ENCODE measurements around the gene ALKBH5.
A peak's percentile ranks its signal among the peaks of the same experiment; 100 is the strongest.

ALKBH5 gene

DNA sequence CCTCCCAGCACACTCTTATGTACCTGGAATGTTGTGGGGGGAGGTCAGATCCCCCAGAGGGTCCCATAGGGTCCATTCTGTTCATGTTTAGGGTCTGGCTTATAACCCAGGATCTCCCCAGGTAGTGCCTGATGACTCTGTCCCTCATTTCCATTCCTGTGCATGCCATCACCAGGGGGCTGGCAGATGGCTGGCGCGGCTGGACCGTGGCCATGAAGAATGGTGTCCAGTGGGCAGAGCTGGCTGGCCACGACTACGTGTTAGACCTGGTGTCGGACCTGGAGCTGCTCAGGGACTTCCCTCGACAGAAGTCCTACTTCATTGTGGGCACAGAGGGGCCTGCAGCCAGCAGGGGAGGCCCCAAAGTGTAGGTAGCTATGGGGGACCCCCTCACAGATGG, 35.0 kb upstream of the ALKBH5 start:
- H3K36me3 Mint-ChIP-seq (ENCODE audit: low read depth) = no peaks in the 10 kb centered on the region

DNA sequence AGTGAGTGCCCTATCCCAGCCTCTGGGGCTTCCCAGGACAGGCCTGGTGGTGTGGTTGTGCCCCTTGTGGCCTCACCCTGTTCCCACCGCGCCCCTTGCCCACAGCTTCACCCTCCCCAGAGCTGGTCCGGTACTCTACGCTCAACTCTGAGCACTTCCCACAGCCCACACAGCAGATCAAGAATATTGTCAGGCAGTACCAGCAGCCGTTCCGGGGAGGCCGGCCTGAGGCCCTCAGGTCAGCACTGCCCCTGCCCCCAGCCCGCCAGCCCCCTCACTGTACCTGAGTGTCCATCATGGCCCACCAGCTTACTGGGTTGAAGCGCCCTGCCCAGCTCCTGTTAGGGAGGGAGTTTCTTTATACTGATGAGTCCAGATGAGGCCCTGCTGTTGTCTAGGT, 32.3 kb upstream of the ALKBH5 start:
- Mint-ChIP-seq H3K9me3 (no peaks in the 10 kb centered on the region), H3K27ac (no peak overlapping the region), H3K4me1 (ENCODE audit: low read depth) (peaks cover 11% of the 10 kb centered on the region), H3K27me3 (no peaks in the 10 kb centered on the region), H3K4me3 (no peak overlapping the region), H3K36me3 (ENCODE audit: low read depth) (no peaks in the 10 kb centered on the region)

More for the DNA sequence above, 35.0 kb upstream of the ALKBH5 start:
- Mint-ChIP-seq H3K4me3 (no peak overlapping the region), H3K27me3 (no peaks in the 10 kb centered on the region), H3K9me3 (no peaks in the 10 kb centered on the region), H3K27ac (no peak overlapping the region), H3K4me1 (ENCODE audit: low read depth) (peaks cover 8% of the 10 kb centered on the region)

DNA sequence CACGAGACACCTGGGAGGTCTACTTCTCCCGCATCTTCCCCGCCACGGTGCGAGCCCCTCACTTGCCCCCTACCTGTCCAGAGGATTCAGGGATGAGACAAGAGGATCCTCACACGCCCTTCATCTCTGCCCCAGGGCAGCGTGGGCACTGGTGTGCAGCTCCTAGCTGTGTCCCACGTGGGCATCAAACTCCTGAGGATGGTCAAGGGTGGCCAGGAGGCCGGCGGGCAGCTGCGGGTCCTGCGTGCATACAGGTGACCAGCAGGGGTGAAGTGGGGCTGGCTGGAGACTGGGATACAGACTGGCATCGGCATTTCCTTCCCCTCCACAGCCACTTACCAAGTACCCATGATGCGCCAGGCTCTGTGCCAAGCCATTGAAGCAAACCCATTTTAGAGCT, 28.4 kb upstream of the ALKBH5 start:
- Mint-ChIP-seq H3K27ac (no peak overlapping the region), H3K9me3 (no peaks in the 10 kb centered on the region), H3K4me1 (ENCODE audit: low read depth) (peaks cover 24% of the 10 kb centered on the region), H3K27me3 (no peaks in the 10 kb centered on the region), H3K36me3 (ENCODE audit: low read depth) (no peaks in the 10 kb centered on the region), H3K4me3 (no peak overlapping the region)

DNA sequence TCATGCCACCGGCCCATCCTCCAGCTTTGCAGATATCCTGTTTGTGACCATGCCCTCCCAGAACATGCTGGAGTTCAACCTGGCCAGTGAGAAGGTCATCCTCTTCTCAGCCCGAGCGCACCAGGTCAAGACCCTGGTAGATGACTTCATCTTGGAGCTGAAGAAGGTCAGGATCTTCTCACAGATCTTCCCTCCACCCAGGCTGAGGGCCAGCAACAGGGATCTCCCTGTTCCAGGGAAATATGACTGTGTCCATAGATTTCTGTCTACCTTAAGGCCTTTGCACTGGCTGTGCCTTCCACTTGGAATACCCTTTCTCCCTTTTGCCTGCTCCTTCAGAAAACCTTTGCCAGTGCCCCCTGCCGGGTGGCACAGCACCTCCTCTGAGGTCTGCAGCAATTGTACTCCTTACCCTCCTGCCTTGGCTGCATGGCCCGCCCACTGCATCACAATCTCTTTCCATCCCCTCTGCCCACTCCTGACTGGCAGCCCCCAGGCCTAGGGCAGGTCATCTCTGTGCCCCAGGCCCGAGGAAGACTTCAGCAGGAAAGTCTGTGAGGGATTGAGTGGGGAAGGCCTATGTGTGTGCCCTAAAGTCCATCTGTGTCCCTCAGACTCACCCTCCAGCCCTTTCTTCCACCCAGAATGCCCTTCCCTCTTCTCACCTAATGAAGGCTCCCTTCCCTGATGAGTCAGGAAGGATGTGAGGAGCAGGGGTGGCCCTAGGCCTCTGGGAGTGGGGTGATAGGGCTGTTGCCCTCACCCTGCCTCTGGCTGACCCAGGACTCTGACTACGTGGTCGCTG, 27.3 kb upstream of the ALKBH5 start:
- Mint-ChIP-seq H3K36me3 (ENCODE audit: low read depth) (no peaks in the 10 kb centered on the region), H3K4me3 (no peak overlapping the region), H3K4me1 (ENCODE audit: low read depth) (peaks cover 24% of the 10 kb centered on the region), H3K27ac (no peak overlapping the region), H3K9me3 (no peaks in the 10 kb centered on the region), H3K27me3 (no peaks in the 10 kb centered on the region)

DNA sequence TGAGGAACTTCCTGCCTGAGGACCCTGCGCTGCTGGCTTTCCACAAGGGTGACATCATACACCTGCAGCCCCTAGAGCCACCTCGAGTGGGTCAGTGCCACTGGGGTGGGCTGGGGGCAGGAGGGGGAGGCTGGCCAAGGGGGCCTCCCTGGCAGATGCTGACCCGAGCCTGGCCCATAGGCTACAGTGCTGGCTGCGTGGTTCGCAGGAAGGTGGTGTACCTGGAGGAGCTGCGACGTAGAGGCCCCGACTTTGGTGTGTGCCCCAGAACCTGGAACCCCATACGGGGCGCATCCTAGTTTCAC, 26.7 kb upstream of the ALKBH5 start:
- H3K4me1 Mint-ChIP-seq (ENCODE audit: low read depth) = peaks cover 24% of the 10 kb centered on the region
- H3K27ac Mint-ChIP-seq = no peak overlapping the region
- no peak overlapping the region for H3K4me3 Mint-ChIP-seq

DNA sequence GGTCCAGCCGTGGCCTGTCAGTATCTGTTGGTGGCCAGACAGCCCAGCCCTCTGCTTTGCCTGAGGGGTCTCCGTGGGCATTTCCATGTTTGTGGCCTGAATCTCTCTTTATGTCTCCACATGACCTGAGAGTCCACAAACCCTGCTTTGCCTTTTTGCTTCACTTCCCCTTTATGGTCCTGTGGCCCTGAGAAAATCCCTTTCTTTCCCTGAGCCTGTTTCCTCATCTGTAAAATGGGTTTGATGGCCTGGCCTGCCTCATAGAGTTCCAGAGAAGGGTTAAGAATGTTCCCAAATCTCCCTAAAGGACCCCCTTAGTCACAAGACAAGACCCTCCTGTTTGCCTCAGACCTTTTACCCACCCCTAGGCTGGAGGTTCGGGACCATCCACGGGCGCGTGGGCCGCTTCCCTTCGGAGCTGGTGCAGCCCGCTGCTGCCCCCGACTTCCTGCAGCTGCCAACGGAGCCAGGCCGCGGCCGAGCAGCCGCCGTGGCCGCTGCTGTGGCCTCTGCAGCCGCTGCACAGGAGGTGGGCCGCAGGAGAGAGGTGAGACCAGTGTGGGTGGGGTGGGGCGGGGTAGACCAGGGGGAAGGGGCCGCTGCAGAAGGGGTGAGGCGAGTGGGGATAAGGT, 26.2 kb upstream of the ALKBH5 start:
- Mint-ChIP-seq H3K4me1 (ENCODE audit: low read depth) (peaks cover 24% of the 10 kb centered on the region), H3K27me3 (no peaks in the 10 kb centered on the region), H3K9me3 (no peaks in the 10 kb centered on the region), H3K27ac (no peak overlapping the region), H3K4me3 (peak overlapping the region; percentile 70), H3K36me3 (ENCODE audit: low read depth) (no peaks in the 10 kb centered on the region)

More for the DNA sequence above, 26.7 kb upstream of the ALKBH5 start:
- Mint-ChIP-seq H3K27me3 (no peaks in the 10 kb centered on the region), H3K9me3 (no peaks in the 10 kb centered on the region), H3K36me3 (ENCODE audit: low read depth) (no peaks in the 10 kb centered on the region)

DNA sequence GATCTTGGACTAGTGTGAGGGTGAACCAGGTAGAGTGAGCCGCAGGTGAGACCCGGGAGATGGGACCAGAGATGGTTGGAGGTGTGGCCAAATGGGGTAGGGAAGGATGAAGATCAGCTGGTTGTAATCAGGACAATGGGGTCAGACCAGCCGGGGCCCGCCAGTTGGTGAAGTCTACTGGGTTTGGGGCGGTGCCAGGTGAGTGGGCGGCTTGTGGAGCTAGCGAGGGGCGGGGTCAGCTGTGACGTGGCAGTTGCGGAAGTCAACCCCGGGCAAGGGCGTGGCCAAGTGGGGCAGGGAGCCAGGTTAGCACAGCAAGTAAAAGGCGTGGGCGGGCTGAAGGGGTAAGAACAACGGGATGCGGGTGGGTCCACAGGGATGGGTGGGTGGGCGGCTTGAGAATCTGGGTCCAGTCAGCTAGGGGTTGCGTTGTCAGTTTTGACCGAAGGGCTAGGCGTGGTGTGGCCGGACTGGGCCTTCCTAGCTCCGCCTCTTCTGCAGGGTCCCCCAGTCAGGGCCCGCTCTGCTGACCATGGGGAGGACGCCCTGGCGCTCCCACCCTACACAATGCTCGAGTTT, 25.5 kb upstream of the ALKBH5 start:
- Mint-ChIP-seq H3K4me1 (ENCODE audit: low read depth) (peaks cover 20% of the 10 kb centered on the region), H3K36me3 (ENCODE audit: low read depth) (no peaks in the 10 kb centered on the region), H3K27ac (peak overlapping the region; percentile 26), H3K27me3 (no peaks in the 10 kb centered on the region), H3K9me3 (no peaks in the 10 kb centered on the region), H3K4me3 (peak overlapping the region; percentile 70)

DNA sequence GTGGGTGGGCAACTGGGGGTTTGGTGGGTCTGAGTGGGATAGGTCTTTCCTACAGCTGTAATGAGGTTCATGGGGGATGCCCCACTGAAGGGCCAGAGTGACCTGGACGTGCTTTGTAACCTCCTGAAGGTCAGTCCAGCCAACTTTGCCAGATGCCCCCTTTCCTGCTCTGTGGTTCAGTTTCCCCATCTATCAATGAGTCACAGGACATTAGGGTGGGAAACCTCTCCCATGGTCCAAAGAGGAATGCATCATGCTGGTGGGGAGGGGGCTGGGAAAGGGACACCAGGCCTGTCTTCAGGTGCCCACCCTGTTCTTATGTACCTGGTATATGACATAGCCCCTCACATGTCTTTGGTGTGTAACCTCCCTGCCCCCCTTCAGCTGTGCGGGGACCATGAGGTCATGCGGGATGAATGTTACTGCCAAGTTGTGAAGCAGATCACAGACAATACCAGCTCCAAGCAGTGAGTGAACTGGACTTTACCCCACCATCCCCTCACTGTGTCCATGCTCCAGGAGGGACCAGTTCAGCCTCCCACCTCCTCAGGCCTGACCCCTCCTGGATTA, 24.0 kb upstream of the ALKBH5 start:
- Mint-ChIP-seq H3K27me3 (no peaks in the 10 kb centered on the region), H3K4me3 (peak overlapping the region; percentile 35), H3K36me3 (ENCODE audit: low read depth) (no peaks in the 10 kb centered on the region)

DNA sequence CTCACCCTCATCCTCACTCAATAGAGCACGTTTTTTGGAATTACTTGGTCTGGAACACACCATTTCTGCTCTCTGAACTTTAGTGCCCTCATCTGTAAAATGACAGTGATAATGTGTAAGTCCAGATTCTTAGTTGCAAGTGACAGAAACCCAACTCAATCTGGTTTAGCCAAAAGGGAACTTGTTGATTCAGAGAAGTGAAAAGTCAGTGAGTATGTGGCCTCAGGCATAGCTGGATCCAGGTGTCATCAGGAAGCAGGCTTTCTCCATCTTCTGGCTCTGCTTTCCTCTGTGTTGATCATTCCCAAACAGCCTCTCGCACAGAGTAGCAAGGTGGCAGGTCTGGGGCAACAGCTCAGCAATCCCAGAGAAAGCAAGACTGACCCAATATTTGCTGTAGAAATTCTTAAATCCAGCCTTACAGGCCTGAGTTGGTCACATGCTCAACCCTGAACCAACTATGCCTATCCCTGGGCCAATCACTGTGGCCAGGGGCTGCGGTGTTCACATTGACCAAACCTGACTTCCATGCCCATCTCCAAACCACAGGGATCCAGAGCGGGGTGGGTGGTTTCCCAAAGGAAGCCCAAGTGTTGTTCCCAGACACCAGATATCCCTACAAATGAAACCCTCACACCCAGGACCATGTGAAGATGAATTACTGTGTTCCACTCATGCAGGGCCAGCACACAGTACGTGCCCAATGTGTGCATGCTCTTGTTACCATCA, 23.3 kb upstream of the ALKBH5 start:
- Mint-ChIP-seq H3K36me3 (ENCODE audit: low read depth) (no peaks in the 10 kb centered on the region), H3K27ac (peak overlapping the region; percentile 34), H3K9me3 (no peaks in the 10 kb centered on the region), H3K4me3 (no peak overlapping the region), H3K27me3 (no peaks in the 10 kb centered on the region), H3K4me1 (ENCODE audit: low read depth) (peaks cover 13% of the 10 kb centered on the region)

More for the DNA sequence above, 24.0 kb upstream of the ALKBH5 start:
- Mint-ChIP-seq H3K27ac (no peak overlapping the region), H3K4me1 (ENCODE audit: low read depth) (peaks cover 13% of the 10 kb centered on the region), H3K9me3 (no peaks in the 10 kb centered on the region)

DNA sequence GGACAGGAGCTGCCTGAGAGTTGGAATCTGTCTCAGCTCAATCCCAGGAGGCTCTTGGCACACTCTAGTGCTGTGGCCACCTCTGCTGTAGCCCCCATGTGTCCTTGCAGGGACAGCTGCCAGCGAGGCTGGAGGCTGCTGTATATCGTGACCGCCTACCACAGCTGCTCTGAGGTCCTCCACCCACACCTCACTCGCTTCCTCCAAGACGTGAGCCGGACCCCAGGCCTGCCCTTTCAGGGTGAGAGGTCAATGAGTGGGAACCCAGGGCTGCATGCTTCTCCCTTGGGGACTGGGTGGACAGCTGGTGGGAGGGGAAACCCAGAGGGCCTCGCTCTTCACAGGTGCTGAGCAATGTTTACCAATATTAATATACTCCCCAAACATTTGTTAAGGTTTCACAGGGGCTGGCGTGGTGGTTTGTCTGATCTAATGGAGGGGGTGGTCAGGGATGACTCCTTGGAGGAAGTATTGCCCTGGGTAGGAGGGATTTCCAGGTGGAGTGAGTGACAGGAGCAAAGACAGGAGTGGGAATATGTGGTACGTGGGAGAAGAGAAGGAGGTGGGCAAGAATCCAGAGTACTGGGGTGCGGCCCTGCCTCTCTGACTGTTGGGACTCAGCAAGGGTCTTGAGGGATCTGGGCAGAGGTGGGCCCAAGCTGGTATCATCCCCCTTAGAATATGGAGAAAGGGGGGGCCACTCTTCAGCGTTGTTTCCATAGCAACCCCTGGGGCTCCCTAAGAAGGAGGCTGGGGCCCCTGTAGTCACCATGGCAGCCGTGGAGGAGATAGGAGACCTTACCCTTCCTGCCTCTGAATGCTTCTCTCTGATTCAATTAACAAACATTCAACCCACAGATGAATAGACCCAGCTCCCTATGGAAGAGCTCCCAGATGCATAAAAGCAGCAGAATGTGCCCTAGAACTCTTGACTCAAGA, 22.2 kb upstream of the ALKBH5 start:
- Mint-ChIP-seq H3K9me3 (no peaks in the 10 kb centered on the region), H3K27ac (no peak overlapping the region), H3K4me1 (ENCODE audit: low read depth) (peaks cover 13% of the 10 kb centered on the region), H3K27me3 (no peaks in the 10 kb centered on the region), H3K36me3 (ENCODE audit: low read depth) (no peaks in the 10 kb centered on the region), H3K4me3 (no peak overlapping the region)

DNA sequence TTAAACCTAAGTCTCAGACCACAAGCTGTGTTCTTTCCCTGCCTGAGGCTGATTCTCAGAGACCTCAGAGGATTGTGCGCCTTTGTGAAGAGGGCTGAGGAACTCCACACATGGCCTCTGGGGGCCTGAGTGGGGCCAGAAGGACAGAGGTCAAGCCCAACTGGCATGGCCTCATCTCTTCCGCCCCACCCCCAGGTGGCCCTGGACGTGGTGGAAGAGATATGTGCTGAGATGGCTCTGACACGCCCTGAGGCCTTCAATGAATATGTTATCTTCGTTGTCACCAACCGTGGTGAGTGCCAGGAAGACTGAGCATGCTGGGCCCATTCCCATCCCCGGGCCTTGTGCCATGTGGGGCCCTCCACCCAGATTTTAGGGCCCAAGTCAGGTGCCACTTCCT, 20.1 kb upstream of the ALKBH5 start:
- Mint-ChIP-seq H3K9me3 (no peaks in the 10 kb centered on the region), H3K36me3 (ENCODE audit: low read depth) (no peaks in the 10 kb centered on the region), H3K27ac (no peak overlapping the region), H3K4me1 (ENCODE audit: low read depth) (peaks cover 4% of the 10 kb centered on the region), H3K4me3 (no peak overlapping the region), H3K27me3 (no peaks in the 10 kb centered on the region)

DNA sequence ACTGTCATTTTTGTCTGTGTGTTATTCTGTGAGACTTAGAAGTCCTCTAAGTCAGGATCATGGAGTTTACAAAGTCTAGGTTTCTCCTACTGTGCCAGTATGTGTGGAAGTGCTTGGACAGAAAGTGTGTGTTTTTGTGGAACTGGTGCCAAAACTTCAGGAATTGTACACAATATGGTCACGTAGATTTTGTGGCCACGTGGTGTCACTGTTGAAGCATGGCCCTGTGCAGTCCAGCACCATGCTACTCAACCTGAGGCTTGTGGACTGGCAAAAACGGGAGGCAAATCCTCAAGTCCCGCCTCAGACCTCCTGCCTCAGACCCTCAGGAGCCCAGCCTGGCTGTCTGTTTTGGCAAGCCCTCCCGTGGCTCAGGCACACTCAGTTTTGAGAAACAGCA, 16.7 kb upstream of the ALKBH5 start:
- Mint-ChIP-seq H3K27ac (no peak overlapping the region), H3K4me3 (no peak overlapping the region), H3K9me3 (no peaks in the 10 kb centered on the region), H3K4me1 (ENCODE audit: low read depth) (no peaks in the 10 kb centered on the region), H3K36me3 (ENCODE audit: low read depth) (no peaks in the 10 kb centered on the region), H3K27me3 (no peaks in the 10 kb centered on the region)

DNA sequence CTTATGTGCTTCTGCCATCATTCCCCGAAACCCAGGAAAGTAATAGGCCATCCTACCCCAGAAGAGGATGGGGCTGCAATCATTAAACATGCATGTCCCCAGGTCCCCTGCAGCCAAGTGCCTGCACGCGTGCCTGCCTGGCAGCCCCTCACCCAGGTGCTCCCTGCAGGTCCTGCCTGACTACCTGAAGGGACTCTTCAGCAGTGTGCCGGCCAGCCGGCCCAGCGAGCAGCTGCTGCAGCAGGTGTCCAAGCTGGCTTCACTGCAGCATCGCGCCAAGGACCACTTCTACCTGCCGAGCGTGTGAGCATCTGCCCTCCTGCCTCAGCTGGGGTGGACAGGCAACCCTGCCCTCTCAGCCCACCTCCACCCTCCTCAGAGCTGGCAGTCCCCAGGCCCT, 16.2 kb upstream of the ALKBH5 start:
- Mint-ChIP-seq H3K27ac (no peak overlapping the region), H3K4me1 (ENCODE audit: low read depth) (no peaks in the 10 kb centered on the region)

More for the DNA sequence above, 16.2 kb upstream of the ALKBH5 start:
- no peaks in the 10 kb centered on the region for H3K27me3 Mint-ChIP-seq
- H3K4me3 Mint-ChIP-seq = no peak overlapping the region
- no peaks in the 10 kb centered on the region for H3K36me3 Mint-ChIP-seq (ENCODE audit: low read depth)
- no peaks in the 10 kb centered on the region for H3K9me3 Mint-ChIP-seq
